ENCODE data around the gene PPT1.

PPT1 gene

DNA sequence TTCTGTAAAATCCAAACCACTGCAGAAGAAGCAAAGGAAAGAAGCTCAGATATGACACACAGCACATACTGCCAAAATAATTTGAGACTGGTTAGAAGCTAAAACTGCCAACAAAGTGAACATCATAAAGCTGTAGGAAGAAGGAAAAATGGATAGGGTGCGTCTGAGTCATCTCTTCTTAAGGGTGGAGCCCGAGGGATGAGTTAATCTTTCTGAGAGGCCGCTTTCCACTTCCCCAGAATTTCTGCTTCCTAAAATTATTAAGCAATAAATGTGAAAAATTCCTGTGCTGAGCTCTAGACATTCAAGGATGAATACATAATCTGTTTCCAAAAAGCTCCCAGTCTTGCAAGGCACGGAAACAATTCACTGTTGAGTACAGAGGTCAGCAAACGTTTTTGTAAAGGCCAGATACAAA, 20.1 kb downstream of the PPT1 start:
- H3K27ac ChIP-seq, result no peak overlapping the region
- no peak for TF ChIP-seq ZFX (IDR thresholded peaks at IDR 0.05; ENCODE audit: borderline replicate concordance)
- no peak for TF ChIP-seq CTCF (IDR thresholded peaks at IDR 0.05)

- no peak for TF ChIP-seq CTCF (IDR thresholded peaks at IDR 0.05)
- TF ChIP-seq ZFX (IDR thresholded peaks at IDR 0.05; ENCODE audit: borderline replicate concordance), result no peak
- no peak overlapping the region for H3K27ac ChIP-seq
These were observed 21.8 kb downstream of the PPT1 start for GRCh38 chr1:40075266-40075665.

- no peak overlapping the region; the same call in 1 of the 2 replicates for H3K27ac ChIP-seq
- TF ChIP-seq CTCF (IDR thresholded peaks at IDR 0.05), result no peak
- no peak for TF ChIP-seq ZFX (IDR thresholded peaks at IDR 0.05; ENCODE audit: borderline replicate concordance)
These were observed 24.0 kb downstream of the PPT1 start for GRCh38 chr1:40073062-40073461.

DNA sequence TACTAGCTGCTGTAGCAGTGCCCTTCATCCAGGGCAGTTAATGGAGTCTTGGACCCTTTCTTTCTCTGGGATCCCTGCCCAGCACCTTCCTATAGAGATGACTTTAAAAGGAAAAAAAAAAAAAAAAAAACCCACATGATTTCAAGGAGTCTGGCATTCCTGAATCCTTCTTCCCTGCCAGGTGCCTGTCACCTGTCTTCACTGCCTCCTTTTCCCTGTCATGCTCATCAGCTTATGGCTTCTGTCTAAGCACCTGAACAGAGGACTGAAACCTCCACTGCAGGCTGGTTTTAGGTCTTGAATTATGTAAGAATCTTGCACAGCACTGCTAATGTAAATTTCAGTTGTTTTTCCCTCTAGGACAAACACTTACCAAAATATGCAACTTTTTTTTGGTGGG, 24.9 kb downstream of the PPT1 start:
- no peak for TF ChIP-seq ZFX (IDR thresholded peaks at IDR 0.05; ENCODE audit: borderline replicate concordance)
- TF ChIP-seq CTCF (IDR thresholded peaks at IDR 0.05), result no peak
- H3K27ac ChIP-seq, result no peak overlapping the region

GRCh38 chr1:40067851-40068250, 29.2 kb downstream of the PPT1 start:
- TF ChIP-seq CTCF (IDR thresholded peaks at IDR 0.05) (no peak), ZFX (IDR thresholded peaks at IDR 0.05; ENCODE audit: borderline replicate concordance) (no peak)
- H3K27ac ChIP-seq, result no peak overlapping the region

- no peak for TF ChIP-seq CTCF (IDR thresholded peaks at IDR 0.05)
- no peak for TF ChIP-seq ZFX (IDR thresholded peaks at IDR 0.05; ENCODE audit: borderline replicate concordance)
- no peak overlapping the region for H3K27ac ChIP-seq
These were observed 30.0 kb downstream of the PPT1 start for GRCh38 chr1:40067023-40067422.

DNA sequence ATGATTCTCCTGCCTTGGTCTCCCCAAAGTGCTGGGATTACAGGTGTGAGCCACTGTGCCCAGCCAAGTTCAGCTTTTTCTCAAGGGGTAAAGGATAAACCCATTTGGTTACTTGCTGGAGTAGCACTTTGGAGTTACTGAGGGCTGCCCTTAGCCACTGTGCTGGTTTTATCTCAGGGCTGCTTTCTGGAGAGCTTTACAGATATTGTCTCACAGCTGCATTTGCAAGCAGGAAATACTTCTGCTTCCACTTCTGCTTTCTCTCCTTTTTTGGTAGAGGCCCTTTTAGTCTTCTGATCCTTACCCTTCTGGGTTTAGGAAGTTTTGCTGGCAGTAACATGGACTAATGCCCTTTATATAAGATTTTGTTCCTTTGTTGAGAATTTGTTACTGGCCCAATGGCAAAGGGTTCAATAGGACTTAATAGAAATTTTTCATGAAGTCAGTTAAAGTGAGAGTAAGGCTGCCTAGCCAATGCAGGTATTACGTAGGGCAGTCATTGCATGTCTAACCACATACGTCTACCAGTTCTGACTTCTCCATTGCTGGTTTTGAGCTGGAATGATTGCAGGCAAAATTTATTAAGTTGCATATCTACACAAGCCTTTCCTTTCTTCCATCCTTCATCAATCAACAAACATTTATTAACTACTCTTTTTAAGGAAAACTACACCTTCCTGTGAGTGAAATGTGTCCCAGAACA, 32.1 kb downstream of the PPT1 start:
- no peak overlapping the region for H3K27ac ChIP-seq
- TF ChIP-seq CTCF (IDR thresholded peaks at IDR 0.05) (no peak), ZFX (IDR thresholded peaks at IDR 0.05; ENCODE audit: borderline replicate concordance) (no peak)

All from 22Rv1 (cell line).